GM15510 (cell line): Measurements from ENCODE around the gene NHLRC4.

Experiments used
- POLR2A ChIP-seq: IDR thresholded peaks from 3 replicates; pipeline ENCODE4 v1.6.1; 2011; ENCODE audit warnings: borderline replicate concordance; ENCODE audit not compliant: insufficient read length; ENCODE audit errors: extremely low read depth

NHLRC4 gene

GRCh38 chr16:564690-565418, 2.0 kb upstream of the NHLRC4 start:
- no peak for TF ChIP-seq POLR2A

DNA sequence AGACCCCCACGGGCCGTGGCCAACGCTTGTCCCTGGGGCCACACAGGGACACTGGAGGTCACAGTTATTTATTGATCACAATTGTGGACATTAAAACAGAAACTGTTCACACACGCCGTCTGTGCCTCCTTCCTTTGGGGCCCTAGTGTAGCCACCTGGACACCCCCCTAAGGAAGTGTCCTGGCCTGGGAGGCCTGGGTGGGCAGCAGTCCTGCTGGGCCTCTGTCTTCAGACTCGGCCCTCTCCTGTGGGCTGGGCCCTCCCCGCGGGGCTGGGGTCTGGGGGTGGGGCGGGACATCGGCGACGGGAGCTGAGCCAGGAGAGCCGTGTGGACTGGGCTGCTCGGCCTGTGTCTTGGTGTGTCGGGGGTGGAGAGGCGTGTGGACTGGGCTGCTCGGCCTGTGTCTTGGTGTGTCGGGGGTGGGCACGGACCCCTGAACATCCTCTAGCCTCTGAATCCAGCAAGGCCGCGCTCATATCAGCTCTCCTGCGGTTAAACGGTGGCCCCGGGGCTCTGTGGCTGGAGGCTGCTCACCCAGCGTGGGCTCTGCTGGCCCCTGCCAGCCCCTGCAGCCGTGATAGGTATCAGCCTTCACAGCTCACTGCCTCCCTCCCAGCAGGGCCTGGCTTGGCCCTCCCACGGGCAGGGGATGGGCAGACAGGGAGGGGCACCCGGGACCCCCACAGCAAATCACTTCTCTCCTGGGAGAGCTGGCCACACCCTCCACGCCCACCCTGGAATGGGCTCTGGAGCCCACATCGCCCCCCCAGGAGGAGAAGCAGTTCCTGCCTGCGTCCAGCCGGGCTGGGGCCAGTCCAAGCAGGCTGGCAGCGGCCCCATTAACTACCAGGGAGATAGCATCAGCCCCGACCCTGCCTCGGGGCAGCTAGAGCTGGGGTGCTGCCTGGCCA, 1.1 kb upstream of the NHLRC4 start:
- TF ChIP-seq POLR2A, result no peak

DNA sequence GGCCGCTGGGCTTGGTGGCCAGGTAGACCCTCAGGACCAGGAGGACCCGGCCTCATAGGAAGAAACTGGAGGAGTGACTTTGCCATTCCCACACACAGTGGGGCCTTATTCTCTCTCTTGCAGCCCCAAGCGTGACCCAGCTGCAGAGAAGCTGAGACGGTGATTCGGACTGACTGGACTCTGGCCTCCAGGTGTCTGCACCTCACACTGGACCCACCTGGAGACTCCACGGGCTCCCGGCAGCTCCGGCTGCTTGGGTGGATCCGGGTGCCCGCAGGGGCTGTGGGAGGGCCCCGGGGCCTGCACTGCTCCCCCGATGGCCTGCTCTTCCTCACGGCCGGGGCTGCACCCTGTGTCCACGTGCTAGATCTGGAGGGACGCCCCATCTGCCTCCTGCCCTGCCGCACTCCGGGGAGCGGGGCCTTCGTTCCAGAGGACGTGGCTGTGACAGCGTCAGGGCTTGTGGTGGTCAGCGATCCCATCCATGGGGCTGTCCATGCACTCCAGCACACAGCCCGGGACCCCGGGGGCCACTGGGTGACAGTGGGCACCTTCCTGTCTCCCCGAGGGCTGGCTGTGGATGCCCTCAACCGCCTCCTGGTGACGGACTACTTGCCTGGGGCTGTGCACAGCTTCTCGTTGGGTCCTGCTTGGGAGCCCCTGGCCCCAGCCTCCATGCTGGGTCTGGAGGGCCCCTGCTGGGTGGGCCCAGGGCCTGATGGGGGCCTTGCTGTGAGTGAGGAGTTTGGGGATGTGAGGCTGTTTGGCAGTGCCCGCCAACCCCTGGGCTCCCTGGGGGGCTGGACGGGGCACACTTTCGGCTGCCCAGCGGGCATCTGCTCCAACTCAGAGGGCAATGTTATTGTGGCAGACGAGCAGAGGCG, 810 bp downstream of the NHLRC4 start:
- no peak for TF ChIP-seq POLR2A

GRCh38 chr16:568401-569258, 1.8 kb downstream of the NHLRC4 start:
- TF ChIP-seq POLR2A, result no peak

DNA sequence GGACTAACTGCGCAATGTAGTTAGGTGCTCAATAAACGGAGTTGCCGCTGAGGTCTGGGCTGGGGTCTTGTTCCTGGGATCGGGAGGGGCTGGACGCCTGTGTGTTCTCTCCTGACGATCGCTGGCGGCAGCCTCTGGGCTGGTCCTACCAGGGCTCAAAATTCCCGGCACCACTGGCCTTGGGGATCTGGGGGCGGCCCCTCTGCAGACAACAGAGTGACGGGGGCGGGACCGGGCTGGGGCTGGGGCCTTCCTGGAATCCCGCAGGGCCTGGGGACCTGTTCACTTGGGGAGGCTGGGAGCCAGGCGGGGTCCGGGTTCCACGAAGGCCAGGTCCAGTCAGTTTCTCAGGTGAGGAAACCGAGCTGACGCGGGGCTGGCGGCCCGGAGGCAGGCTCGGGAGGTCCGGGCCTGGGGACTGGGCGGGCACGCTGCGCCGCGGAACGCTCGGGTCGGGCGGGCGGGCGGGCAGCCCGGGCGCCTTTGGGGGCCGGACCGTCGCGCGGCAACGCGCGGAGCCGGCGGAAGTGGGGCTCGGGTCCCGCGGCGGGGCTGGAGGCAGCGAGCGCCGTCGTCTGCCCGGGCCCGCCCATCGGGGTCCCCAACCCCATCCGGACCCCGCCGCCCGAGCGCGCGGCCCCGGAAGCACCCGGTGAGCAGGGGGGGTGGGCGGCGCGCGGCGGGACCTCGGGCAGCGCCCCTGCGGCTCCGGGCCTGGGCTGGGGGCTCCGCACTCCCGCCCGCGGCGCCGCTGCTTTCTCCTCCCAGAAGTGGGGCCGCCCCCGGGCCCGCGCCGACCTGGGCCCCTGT, 2.8 kb downstream of the NHLRC4 start, which contains the start of gene PIGQ:
TSS of gene PIGQ (plus strand) at position 524 of the 810 bp plus-strand sequence. CDS start 4,107 bp downstream, outside the sequence.
- peak; percentile 66 for TF ChIP-seq POLR2A

GRCh38 chr16:572865-573650, 6.3 kb downstream of the NHLRC4 start:
- TF ChIP-seq POLR2A, result no peak

DNA sequence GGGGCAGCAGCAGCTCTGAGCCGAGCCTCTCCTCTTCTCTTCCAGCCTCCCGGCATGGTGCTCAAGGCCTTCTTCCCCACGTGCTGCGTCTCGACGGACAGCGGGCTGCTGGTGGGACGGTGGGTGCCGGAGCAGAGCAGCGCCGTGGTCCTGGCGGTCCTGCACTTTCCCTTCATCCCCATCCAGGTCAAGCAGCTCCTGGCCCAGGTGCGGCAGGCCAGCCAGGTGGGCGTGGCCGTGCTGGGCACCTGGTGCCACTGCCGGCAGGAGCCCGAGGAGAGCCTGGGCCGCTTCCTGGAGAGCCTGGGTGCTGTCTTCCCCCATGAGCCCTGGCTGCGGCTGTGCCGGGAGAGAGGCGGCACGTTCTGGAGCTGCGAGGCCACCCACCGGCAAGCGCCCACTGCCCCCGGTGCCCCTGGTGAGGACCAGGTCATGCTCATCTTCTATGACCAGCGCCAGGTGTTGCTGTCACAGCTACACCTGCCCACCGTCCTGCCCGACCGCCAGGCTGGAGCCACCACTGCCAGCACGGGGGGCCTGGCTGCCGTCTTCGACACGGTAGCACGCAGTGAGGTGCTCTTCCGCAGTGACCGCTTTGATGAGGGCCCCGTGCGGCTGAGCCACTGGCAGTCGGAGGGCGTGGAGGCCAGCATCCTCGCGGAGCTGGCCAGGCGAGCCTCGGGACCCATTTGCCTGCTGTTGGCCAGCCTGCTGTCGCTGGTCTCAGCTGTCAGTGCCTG, 7.4 kb downstream of the NHLRC4 start:
- no peak for TF ChIP-seq POLR2A

DNA sequence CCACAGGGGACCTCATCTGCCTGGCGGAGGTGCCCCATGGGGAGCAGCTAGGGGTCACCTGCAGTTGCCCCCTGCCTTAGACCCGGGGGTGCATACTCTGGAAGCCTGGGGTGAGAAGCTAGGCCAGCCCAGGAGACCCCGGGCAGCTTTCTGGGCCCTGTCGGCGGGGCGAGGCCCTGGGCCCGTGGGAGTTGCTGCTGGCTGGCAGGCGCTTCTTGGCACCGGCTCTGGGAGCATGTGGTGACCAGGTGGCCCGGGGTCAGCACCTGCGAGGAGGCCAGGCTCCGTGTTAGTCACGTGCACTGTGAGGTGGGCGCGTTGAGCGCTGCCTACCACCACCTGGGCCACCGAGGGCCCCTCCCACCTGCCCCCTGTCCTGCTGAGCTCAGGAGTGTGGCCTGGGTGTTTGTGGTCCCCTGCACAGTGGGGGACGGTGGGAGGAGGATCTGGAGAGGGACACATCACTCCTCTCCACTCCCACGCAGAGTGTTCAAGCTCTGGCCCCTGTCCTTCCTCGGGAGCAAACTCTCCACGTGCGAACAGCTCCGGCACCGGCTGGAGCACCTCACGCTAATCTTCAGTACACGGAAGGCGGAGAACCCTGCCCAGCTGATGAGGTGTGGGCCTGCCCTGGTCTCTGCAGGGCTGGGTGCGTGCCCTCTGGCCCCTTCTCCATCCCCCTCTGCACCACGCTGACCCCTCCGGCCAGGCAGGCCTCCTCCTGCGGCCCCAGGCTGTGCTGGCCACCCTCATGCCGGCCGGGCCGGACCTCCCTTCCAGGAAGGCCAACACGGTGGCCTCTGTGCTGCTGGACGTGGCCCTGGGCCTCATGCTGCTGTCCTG, 8.8 kb downstream of the NHLRC4 start:
- TF ChIP-seq POLR2A, result no peak

- TF ChIP-seq POLR2A, result no peak
These were observed 9.5 kb downstream of the NHLRC4 start for GRCh38 chr16:576197-576822.

GRCh38 chr16:576823-577201, 10.0 kb downstream of the NHLRC4 start:
- no peak for TF ChIP-seq POLR2A
